Measurements from ENCODE around the gene RBPMS2. TPM values are rescaled to one million over a fixed set of nuclear protein-coding genes. Genes with fewer than 3 reads are reported as not detected.

The RBPMS2 gene
- total RNA-seq, 1 donor from 2014 or later = 19.7 TPM

GRCh38 chr15:64698823-64699222, 76.6 kb downstream of the RBPMS2 start:
- peak overlapping the region; percentile 87 for H3K4me3 Mint-ChIP-seq
- no peak for DNase-seq (ENCODE audit: extremely low spot score, unreplicated experiment)
- peaks cover 21% of the 10 kb centered on the region for H3K36me3 Mint-ChIP-seq
- H3K9me3 Mint-ChIP-seq = no peaks in the 10 kb centered on the region
- H3K27ac Mint-ChIP-seq = peak overlapping the region; percentile 74
- H3K4me1 Mint-ChIP-seq (ENCODE audit: unreplicated experiment) = peaks cover 70% of the 10 kb centered on the region
- TF ChIP-seq CTCF (conservative IDR thresholded peaks at IDR 0.05) = no peak
- H3K27me3 Mint-ChIP-seq = no peaks in the 10 kb centered on the region

GRCh38 chr15:64697911-64698369, 77.4 kb downstream of the RBPMS2 start:
- no peak for DNase-seq (ENCODE audit: extremely low spot score, unreplicated experiment)
- peak overlapping the region; percentile 32 for H3K4me3 Mint-ChIP-seq
- no peaks in the 10 kb centered on the region for H3K27me3 Mint-ChIP-seq
- H3K4me1 Mint-ChIP-seq (ENCODE audit: unreplicated experiment) = peaks cover 71% of the 10 kb centered on the region
- H3K9me3 Mint-ChIP-seq = no peaks in the 10 kb centered on the region
- H3K36me3 Mint-ChIP-seq = peaks cover 27% of the 10 kb centered on the region
- H3K27ac Mint-ChIP-seq = peak overlapping the region; percentile 74
- TF ChIP-seq CTCF (conservative IDR thresholded peaks at IDR 0.05) = no peak

DNA sequence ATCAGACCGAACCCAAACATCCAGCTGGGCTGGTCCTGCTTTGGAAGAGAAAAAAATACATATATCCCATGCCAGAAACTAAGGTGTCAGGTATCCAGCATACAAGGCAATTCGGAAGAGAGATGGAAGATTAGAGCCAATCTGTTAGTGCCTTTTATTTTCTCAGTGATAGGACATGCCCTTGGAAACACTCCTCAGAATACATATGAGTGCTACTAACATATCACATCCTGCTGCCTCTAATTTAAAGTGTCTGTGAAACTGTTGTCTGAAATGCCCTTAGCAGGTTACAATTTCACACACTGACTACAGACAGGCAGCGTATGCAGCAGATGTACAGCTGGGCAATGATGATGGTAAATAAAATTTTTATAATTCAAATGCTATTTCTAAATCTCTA, 78.9 kb downstream of the RBPMS2 start:
- TF ChIP-seq CTCF (conservative IDR thresholded peaks at IDR 0.05) = no peak
- no peak overlapping the region for H3K27ac Mint-ChIP-seq
- H3K27me3 Mint-ChIP-seq = no peaks in the 10 kb centered on the region
- no peaks in the 10 kb centered on the region for H3K9me3 Mint-ChIP-seq
- H3K4me3 Mint-ChIP-seq = no peak overlapping the region
- no peak for DNase-seq (ENCODE audit: extremely low spot score, unreplicated experiment)
- H3K36me3 Mint-ChIP-seq = peaks cover 25% of the 10 kb centered on the region
- H3K4me1 Mint-ChIP-seq (ENCODE audit: unreplicated experiment) = peaks cover 67% of the 10 kb centered on the region

GRCh38 chr15:64695561-64695992, 79.8 kb downstream of the RBPMS2 start:
- DNase-seq (ENCODE audit: extremely low spot score, unreplicated experiment) = no peak
- H3K27me3 Mint-ChIP-seq = no peaks in the 10 kb centered on the region
- H3K36me3 Mint-ChIP-seq = peaks cover 28% of the 10 kb centered on the region
- H3K9me3 Mint-ChIP-seq = no peaks in the 10 kb centered on the region
- no peak overlapping the region for H3K4me3 Mint-ChIP-seq
- peaks cover 62% of the 10 kb centered on the region for H3K4me1 Mint-ChIP-seq (ENCODE audit: unreplicated experiment)
- TF ChIP-seq CTCF (conservative IDR thresholded peaks at IDR 0.05) = no peak
- peak overlapping the region; percentile 10 for H3K27ac Mint-ChIP-seq

DNA sequence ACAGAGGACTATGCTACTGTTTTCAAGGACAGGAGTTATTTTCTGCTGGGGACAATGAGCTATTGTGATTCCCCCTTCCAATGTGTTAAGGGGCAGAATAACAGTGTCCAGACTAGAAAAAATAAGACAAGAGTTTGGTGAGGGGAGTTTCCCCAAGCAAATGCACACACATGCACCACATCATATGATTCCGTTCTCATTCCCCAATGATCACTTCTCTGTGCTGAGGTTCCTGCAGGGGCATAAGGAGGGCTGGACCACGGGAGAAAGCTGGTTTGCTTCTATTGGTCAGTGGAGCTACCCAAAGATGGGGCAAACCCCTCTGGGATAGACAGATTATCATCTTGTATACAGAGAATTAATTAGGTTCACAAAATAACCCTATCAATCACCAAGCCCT, 80.6 kb downstream of the RBPMS2 start:
- Mint-ChIP-seq H3K36me3 (peaks cover 24% of the 10 kb centered on the region), H3K9me3 (no peaks in the 10 kb centered on the region), H3K4me3 (no peak overlapping the region), H3K27ac (no peak overlapping the region), H3K27me3 (no peaks in the 10 kb centered on the region), H3K4me1 (ENCODE audit: unreplicated experiment) (peaks cover 54% of the 10 kb centered on the region)
- no peak for TF ChIP-seq CTCF (conservative IDR thresholded peaks at IDR 0.05)
- DNase-seq (ENCODE audit: extremely low spot score, unreplicated experiment) = no peak

- peak overlapping the region; percentile 51 for H3K4me3 Mint-ChIP-seq
- DNase-seq (ENCODE audit: extremely low spot score, unreplicated experiment) = no peak
- no peaks in the 10 kb centered on the region for H3K27me3 Mint-ChIP-seq
- peaks cover 42% of the 10 kb centered on the region for H3K4me1 Mint-ChIP-seq (ENCODE audit: unreplicated experiment)
- peak overlapping the region; percentile 48 for H3K27ac Mint-ChIP-seq
- peaks cover 30% of the 10 kb centered on the region for H3K36me3 Mint-ChIP-seq
- TF ChIP-seq CTCF (conservative IDR thresholded peaks at IDR 0.05) = no peak
- H3K9me3 Mint-ChIP-seq = no peaks in the 10 kb centered on the region
These were observed 82.3 kb downstream of the RBPMS2 start for GRCh38 chr15:64693134-64693533.

Measured in type B pancreatic cell (in vitro differentiated cells).